CD4-positive, alpha-beta memory T cell (primary cell): Measurements from ENCODE around the gene AP2A2. TPM values are rescaled to one million over a fixed set of nuclear protein-coding genes. Genes with fewer than 3 reads are reported as not detected.

Experiments used
- CTCF ChIA-PET: fragments of 350-600 bp; sonication (Branson Sonifier 250); formaldehyde crosslinking; loops from one replicate; lab custom pipeline; 2021; ENCODE audit warnings: inconsistent platforms; ENCODE audit not compliant: partially characterized antibody; lab: Charles Lee
- POLR2A ChIA-PET: fragments of 350-600 bp; sonication (Branson Sonifier 250); formaldehyde crosslinking; loops from one replicate; lab custom pipeline; 2021; ENCODE audit not compliant: partially characterized antibody; lab: Charles Lee
- DNase-seq, 5 donors: peaks; one replicate each; pipeline versions ENCODE4 v3.0.0 to v3.0.0-alpha.2; 2020 to 2022; ENCODE audit warnings: mixed read lengths in 1 of 5
- H3K27ac ChIP-seq: one replicate; pipeline ENCODE4 v1.7.0; 2013; ENCODE audit warnings: low read depth, low read length
- H3K27me3 ChIP-seq: 2 replicates; pipeline ENCODE4 v1.7.0; 2013; ENCODE audit warnings: mild to moderate bottlenecking, low read length, moderate library complexity; ENCODE audit not compliant: insufficient read depth
- H3K36me3 ChIP-seq: 2 replicates; pipeline ENCODE4 v1.7.0; 2013; ENCODE audit warnings: mild to moderate bottlenecking, low read length, moderate library complexity; ENCODE audit not compliant: insufficient read depth
- H3K4me1 ChIP-seq: 2 replicates; pipeline ENCODE4 v1.7.0; 2013; ENCODE audit warnings: mild to moderate bottlenecking, low read length, moderate library complexity; ENCODE audit not compliant: insufficient read depth
- H3K4me3 ChIP-seq, 2 donors: one replicate each; pipeline ENCODE4 v1.7.0; 2013; ENCODE audit warnings: low read length in 2 of 2, mild to moderate bottlenecking in 1 of 2
- H3K9me3 ChIP-seq, 2 donors: one replicate each; pipeline ENCODE4 v1.7.0; 2013; ENCODE audit warnings: low read length in 2 of 2, control low read depth in 1 of 2; ENCODE audit not compliant: control insufficient read depth in 1 of 2
- H3K27ac Mint-ChIP-seq, 7 donors: one replicate each; pipeline ENCODE4 v1.8.0; 2020 to 2021; ENCODE audit warnings: mixed read lengths in 7 of 7, mild to moderate bottlenecking in 6 of 7, inconsistent platforms in 3 of 7, moderate library complexity in 3 of 7
- H3K27me3 Mint-ChIP-seq, 2 donors: one replicate each; pipeline ENCODE4 v1.8.0; 2020 to 2021; ENCODE audit warnings: mixed read lengths in 2 of 2
- H3K36me3 Mint-ChIP-seq, 2 donors: one replicate each; pipeline ENCODE4 v1.8.0; 2020 to 2021; ENCODE audit warnings: mixed read lengths in 2 of 2, inconsistent platforms in 1 of 2, mild to moderate bottlenecking in 1 of 2
- H3K4me1 Mint-ChIP-seq, 4 donors: one replicate each; pipeline ENCODE4 v1.8.0; 2020 to 2021; ENCODE audit warnings: mixed read lengths in 4 of 4, mild to moderate bottlenecking in 1 of 4
- H3K4me3 Mint-ChIP-seq, 8 donors: one replicate each; pipeline ENCODE4 v1.8.0; 2020 to 2021; ENCODE audit warnings: mixed read lengths in 8 of 8, mild to moderate bottlenecking in 7 of 8, moderate library complexity in 6 of 8, inconsistent platforms in 3 of 8
- H3K9me3 Mint-ChIP-seq, 8 donors: one replicate each; pipeline ENCODE4 v1.8.0; 2020 to 2021; ENCODE audit warnings: mixed read lengths in 8 of 8, mild to moderate bottlenecking in 5 of 8, inconsistent platforms in 3 of 8, moderate library complexity in 1 of 8
- intact Hi-C: fragments of 100-400 bp; cut with micrococcal nuclease; formaldehyde crosslinking; loops from one replicate; pipeline ENCODE4 v1.15.1; 2023
- polyA plus RNA-seq, 2 donors: library from polyadenylated mRNA; unstranded; fragments of 300-500 nt; fragmentation: Illumina TruSeq; gene quantifications; one replicate each; pipeline ENCODE4 v1.2.3, GENCODE V29; 2021
- total RNA-seq, 2 experiments: library from RNA; stranded (reverse); gene quantifications; one replicate each; pipeline ENCODE4 v1.2.3, GENCODE V29; 2021

AP2A2 gene
- total and polyA plus RNA-seq, 4 experiments from 2014 or later, result 5.1 to 87.4 (median 47.9) TPM

- no peaks in the 10 kb centered on the region for H3K36me3 ChIP-seq
- DNase-seq, result no peak
- Mint-ChIP-seq H3K4me1 (peaks cover 0 to 3% (median 0%) of the 10 kb centered on the region in 4 donors), H3K4me3 (no peak overlapping the region), H3K27ac (no peak overlapping the region), H3K27me3 (peaks cover 6 to 18% of the 10 kb centered on the region in 2 donors), H3K36me3 (no peaks in the 10 kb centered on the region), H3K9me3 (no peaks in the 10 kb centered on the region)
- no peak overlapping the region for H3K4me3 ChIP-seq
- no peak overlapping the region for H3K27ac ChIP-seq
- H3K9me3 ChIP-seq, result no peaks in the 10 kb centered on the region
- H3K4me1 ChIP-seq, result peaks cover 4% of the 10 kb centered on the region
- no peaks in the 10 kb centered on the region for H3K27me3 ChIP-seq
- ChIA-PET CTCF (interaction anchor here (0.6 kb wide), 1 partner anchor 272 kb away, joined by 3 read pairs; no protein-coding TSS in a partner anchor), POLR2A (no interaction called here)
- intact Hi-C loops, result no loop called here
Observed at GRCh38 chr11:1053121-1053901, 127.6 kb downstream of the AP2A2 start.

- no peaks in the 10 kb centered on the region for H3K36me3 ChIP-seq
- no peaks in the 10 kb centered on the region for H3K27me3 ChIP-seq
- no peak overlapping the region for H3K4me3 ChIP-seq
- no peaks in the 10 kb centered on the region for H3K9me3 Mint-ChIP-seq
- intact Hi-C loops, result no loop called here
- no peak overlapping the region for H3K27ac Mint-ChIP-seq
- H3K27ac ChIP-seq, result no peak overlapping the region
- ChIA-PET POLR2A (no interaction called here), CTCF (interaction anchor here (1.4 kb wide), 1 partner anchor 206 kb away, joined by 5 read pairs; no protein-coding TSS in a partner anchor)
- no peaks in the 10 kb centered on the region for H3K9me3 ChIP-seq
- no peak for DNase-seq
- no peak overlapping the region for H3K4me3 Mint-ChIP-seq
- no peaks in the 10 kb centered on the region for H3K36me3 Mint-ChIP-seq
- peaks cover 4% of the 10 kb centered on the region for H3K4me1 ChIP-seq
- H3K27me3 Mint-ChIP-seq, result peaks cover 3 to 18% of the 10 kb centered on the region in 2 donors
- peaks cover 0 to 3% (median 0%) of the 10 kb centered on the region in 4 donors for H3K4me1 Mint-ChIP-seq
Observed at GRCh38 chr11:1054143-1055108, 128.8 kb downstream of the AP2A2 start.

GRCh38 chr11:1055109-1055703 lies 129.5 kb downstream of the AP2A2 start:
- CTCF ChIA-PET, result interaction anchor here (1.4 kb wide), 1 partner anchor 207 kb away, joined by 5 read pairs; no protein-coding TSS in a partner anchor
- H3K4me3 Mint-ChIP-seq, result no peak overlapping the region
- H3K4me1 Mint-ChIP-seq, result peaks cover 0 to 3% (median 0%) of the 10 kb centered on the region in 4 donors

GRCh38 chr11:1055990-1056771 lies 130.5 kb downstream of the AP2A2 start:
- POLR2A ChIA-PET, result no interaction called here
- DNase-seq, result no peak
- no peaks in the 10 kb centered on the region for H3K27me3 ChIP-seq

More at GRCh38 chr11:1055109-1055703, 129.5 kb downstream of the AP2A2 start:
- peaks cover 4% of the 10 kb centered on the region for H3K4me1 ChIP-seq
- H3K9me3 Mint-ChIP-seq, result no peaks in the 10 kb centered on the region
- no peaks in the 10 kb centered on the region for H3K27me3 ChIP-seq
- no peak overlapping the region for H3K27ac ChIP-seq
- POLR2A ChIA-PET, result no interaction called here
- intact Hi-C loops, result no loop called here
- H3K27ac Mint-ChIP-seq, result no peak overlapping the region
- DNase-seq, result no peak
- H3K27me3 Mint-ChIP-seq, result peaks cover 3 to 18% of the 10 kb centered on the region in 2 donors
- H3K9me3 ChIP-seq, result no peaks in the 10 kb centered on the region
- H3K36me3 ChIP-seq, result no peaks in the 10 kb centered on the region
- no peak overlapping the region for H3K4me3 ChIP-seq
- no peaks in the 10 kb centered on the region for H3K36me3 Mint-ChIP-seq

GRCh38 chr11:1057806-1058205 lies 132.1 kb downstream of the AP2A2 start:
- Mint-ChIP-seq H3K36me3 (no peaks in the 10 kb centered on the region), H3K27me3 (peaks cover 0 to 13% of the 10 kb centered on the region in 2 donors), H3K4me1 (peaks cover 0 to 3% (median 2%) of the 10 kb centered on the region in 4 donors), H3K27ac (no peak overlapping the region), H3K4me3 (no peak overlapping the region), H3K9me3 (peaks cover 0 to 7% (median 0%) of the 10 kb centered on the region in 8 donors)
- CTCF ChIA-PET, result no interaction called here
- Histone ChIP-seq H3K4me1 (no peaks in the 10 kb centered on the region), H3K36me3 (no peaks in the 10 kb centered on the region), H3K9me3 (no peaks in the 10 kb centered on the region), H3K27ac (no peak overlapping the region), H3K4me3 (no peak overlapping the region), H3K27me3 (peaks cover 3% of the 10 kb centered on the region)
- DNase-seq, result no peak
- intact Hi-C loops, result no loop called here
- POLR2A ChIA-PET, result no interaction called here

More at GRCh38 chr11:1055990-1056771, 130.5 kb downstream of the AP2A2 start:
- H3K9me3 ChIP-seq, result no peaks in the 10 kb centered on the region
- no peak overlapping the region for H3K27ac ChIP-seq
- no peak overlapping the region for H3K4me3 Mint-ChIP-seq
- no peak overlapping the region for H3K27ac Mint-ChIP-seq
- intact Hi-C loops, result no loop called here
- no peaks in the 10 kb centered on the region for H3K9me3 Mint-ChIP-seq
- H3K4me1 Mint-ChIP-seq, result no peaks in the 10 kb centered on the region
- peaks cover 0 to 14% of the 10 kb centered on the region in 2 donors for H3K27me3 Mint-ChIP-seq
- no peaks in the 10 kb centered on the region for H3K36me3 ChIP-seq
- CTCF ChIA-PET, result no interaction called here
- H3K4me3 ChIP-seq, result no peak overlapping the region
- H3K4me1 ChIP-seq, result no peaks in the 10 kb centered on the region
- H3K36me3 Mint-ChIP-seq, result no peaks in the 10 kb centered on the region

GRCh38 chr11:1059759-1060158 lies 134.1 kb downstream of the AP2A2 start:
- peaks cover 4 to 13% of the 10 kb centered on the region in 2 donors for H3K27me3 Mint-ChIP-seq
- Histone ChIP-seq H3K27me3 (peaks cover 3% of the 10 kb centered on the region), H3K27ac (no peak overlapping the region), H3K4me1 (no peaks in the 10 kb centered on the region), H3K9me3 (no peaks in the 10 kb centered on the region), H3K4me3 (no peak overlapping the region), H3K36me3 (no peaks in the 10 kb centered on the region)
- no peak overlapping the region for H3K4me3 Mint-ChIP-seq
- no peak for DNase-seq
- H3K4me1 Mint-ChIP-seq, result peaks cover 0 to 11% (median 6%) of the 10 kb centered on the region in 4 donors
- POLR2A ChIA-PET, result no interaction called here
- CTCF ChIA-PET, result no interaction called here
- intact Hi-C loops, result no loop called here
- H3K36me3 Mint-ChIP-seq, result no peaks in the 10 kb centered on the region
- peak overlapping the region in 1 of 7 donors; percentile 13 for H3K27ac Mint-ChIP-seq
- H3K9me3 Mint-ChIP-seq, result peaks cover 0 to 7% (median 0%) of the 10 kb centered on the region in 8 donors
